NB4 (cell line): Measurements from ENCODE around the gene VMO1.

Experiments used
- MYC ChIP-seq: IDR thresholded peaks from 2 replicates; pipeline ENCODE4 v1.6.1; 2011; ENCODE audit warnings: low read depth, low read length
- POLR2A ChIP-seq: IDR thresholded peaks from 2 replicates; pipeline ENCODE4 v1.6.1; 2011; ENCODE audit warnings: mild to moderate bottlenecking; ENCODE audit not compliant: insufficient read length; ENCODE audit errors: extremely low read depth
- TF ChIP-seq, protein P1 (sequence below): IDR thresholded peaks from one replicate; pipeline ENCODE4 v1.5.1; 2012; ENCODE audit warnings: low read depth, low read length

DNA sequence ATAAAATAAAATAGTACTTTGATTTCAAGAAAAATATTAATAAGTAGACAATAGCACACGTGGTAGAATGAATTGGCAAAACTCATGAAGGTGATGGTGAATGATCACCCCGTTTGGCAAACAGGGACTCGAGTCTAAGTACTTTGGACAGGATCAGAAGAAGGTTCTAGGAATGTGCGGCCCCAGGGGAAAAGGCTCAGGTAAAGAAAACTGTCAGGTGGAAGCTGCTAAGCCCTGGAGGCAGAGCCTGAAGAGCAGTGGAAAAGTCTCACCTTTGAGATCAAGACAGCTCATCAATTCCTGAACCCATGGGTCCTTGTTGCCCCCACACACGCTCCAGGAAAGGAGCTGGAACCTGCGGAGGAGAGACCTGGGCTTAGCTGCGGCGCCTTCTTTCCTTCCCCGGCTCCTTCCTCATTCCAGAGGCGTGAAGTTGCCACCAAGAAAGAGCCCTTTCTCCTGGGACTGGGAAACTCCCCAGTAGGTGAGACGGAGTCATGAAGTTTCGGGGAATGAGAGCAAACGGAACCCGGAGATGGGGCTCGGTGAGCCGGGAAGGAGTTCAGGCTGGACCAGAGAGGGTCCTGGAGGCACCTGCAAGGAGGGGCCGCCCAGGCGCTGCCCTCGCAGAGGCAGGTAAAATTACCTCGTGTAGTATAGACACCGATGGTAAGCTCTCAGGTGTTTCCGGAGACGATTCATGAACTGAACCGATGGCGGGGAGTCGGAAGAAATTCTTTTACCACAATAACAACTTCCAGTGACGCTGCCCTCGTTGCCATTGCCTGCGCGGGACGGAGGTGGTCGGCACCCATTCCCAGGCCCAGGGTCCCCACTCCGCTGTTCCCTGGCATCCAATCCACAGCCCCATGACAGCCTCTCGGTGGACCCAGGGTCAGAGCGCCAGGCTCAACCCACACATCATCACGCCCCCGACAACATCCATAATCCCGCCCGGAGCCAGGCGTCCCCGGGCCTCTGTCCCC is 47.7 kb downstream of the VMO1 start:
- no peak for TF ChIP-seq POLR2A
- TF ChIP-seq, protein P1, sequence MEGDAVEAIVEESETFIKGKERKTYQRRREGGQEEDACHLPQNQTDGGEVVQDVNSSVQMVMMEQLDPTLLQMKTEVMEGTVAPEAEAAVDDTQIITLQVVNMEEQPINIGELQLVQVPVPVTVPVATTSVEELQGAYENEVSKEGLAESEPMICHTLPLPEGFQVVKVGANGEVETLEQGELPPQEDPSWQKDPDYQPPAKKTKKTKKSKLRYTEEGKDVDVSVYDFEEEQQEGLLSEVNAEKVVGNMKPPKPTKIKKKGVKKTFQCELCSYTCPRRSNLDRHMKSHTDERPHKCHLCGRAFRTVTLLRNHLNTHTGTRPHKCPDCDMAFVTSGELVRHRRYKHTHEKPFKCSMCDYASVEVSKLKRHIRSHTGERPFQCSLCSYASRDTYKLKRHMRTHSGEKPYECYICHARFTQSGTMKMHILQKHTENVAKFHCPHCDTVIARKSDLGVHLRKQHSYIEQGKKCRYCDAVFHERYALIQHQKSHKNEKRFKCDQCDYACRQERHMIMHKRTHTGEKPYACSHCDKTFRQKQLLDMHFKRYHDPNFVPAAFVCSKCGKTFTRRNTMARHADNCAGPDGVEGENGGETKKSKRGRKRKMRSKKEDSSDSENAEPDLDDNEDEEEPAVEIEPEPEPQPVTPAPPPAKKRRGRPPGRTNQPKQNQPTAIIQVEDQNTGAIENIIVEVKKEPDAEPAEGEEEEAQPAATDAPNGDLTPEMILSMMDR = no peak
- no peak for TF ChIP-seq MYC
